HPDE6-E6E7 (cell line): ENCODE results near the gene CNR1.

Experiments used
- DNase-seq: peaks from one replicate; pipeline ENCODE4 v3.0.0; 2011; ENCODE audit warnings: missing footprints; ENCODE audit errors: extremely low spot score

The CNR1 gene

DNA sequence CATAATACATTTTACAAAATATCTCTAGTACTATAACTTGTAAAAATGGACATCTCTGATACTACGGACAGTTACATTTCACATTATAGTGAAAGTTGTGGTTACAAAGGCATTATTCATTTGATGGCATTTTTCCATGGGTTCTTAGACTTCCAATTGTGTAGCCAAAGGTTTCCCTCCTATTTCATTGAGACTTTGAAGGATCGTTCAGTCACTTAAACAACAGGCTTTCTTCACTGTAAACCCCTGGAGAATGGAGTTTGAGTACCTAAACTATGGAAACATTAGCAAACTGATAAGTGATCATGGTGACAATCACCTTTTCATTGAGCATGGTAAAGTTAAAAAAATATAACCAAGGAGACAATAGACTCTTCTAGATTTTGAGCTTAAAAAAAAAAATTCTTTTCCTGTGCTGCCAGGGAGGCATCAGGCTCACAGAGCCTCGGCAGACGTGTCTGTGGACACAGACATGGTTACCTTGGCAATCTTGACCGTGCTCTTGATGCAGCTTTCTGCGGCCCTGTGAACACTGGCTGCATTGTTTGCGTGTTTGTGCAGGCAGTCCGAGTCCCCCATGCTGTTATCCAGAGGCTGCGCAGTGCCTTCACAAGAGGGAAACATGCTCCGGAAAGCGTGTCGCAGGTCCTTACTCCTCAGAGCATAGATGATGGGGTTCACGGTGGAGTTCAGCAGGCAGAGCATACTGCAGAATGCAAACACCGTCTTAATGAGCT lies 22.6 kb downstream of the CNR1 start:
- DNase-seq, result no peak

DNA sequence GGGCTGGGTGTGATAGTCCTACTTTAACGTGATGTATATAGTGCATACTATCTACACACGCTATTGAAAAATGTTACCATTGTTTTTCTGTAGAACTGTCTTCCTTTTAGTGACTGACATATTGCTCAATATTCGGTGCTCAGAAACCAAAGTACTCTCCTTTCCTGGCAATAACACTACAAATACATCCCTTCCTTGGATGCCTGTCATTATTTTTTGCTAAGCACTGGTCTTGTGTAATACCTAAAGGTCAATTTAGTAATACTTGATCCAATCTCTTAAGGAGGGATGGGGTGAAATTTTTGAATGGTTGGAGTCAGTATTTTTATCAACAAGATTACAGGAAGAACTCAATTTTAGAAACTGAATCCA lies 23.9 kb downstream of the CNR1 start:
- DNase-seq, result no peak

DNA sequence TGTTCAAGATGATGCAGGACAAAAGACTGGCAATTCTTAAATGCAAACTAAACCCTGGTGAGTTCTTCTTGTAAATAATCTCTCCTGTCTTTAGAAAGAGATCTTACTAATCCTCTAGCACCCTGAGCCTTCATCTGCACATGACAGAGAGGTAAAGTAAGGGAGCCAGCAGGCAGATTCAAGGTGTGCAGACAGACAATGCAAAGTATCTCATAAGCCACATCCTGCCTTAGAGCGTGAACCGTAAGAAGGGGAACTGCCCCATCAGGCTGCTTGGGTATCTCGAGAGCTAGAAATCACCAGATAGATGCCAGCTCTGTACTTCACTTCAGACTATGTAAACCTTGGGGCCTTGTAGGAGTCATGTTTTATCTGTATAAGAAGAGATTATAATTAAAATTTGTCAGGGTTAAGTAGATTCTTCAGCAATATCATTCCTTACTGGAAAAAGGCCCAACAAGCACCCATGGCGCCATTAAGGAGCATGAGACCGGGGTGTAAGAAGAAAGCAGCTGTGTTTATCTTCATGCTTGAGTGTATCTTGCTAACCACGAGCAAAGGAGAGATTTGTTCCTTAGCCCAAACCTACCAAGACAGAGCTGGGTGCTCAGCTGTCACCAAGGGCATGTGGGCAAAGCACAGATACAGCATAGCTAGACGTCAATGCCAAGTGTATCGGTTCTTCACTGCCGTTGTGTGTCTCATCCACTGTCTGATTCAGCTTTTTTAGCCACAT lies 24.4 kb downstream of the CNR1 start:
- DNase-seq, result no peak

DNA sequence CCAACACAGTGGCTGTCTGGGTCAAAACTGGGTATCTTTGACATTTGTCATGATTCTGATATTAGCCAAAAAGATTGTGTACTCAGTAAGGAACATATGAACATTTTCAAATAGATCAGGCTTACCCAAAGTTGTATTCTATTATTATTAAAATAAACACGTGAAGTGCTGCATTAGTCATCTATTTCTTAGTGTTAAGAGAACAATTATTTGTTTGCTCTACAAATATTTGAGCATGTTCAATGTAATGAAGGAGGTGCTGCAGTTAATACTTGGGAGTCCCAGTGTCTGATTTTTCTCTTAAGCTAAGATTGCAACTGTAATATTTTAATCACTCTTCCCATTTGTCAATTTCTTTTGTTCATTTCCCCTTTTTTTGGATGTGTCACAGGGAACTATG lies 28.2 kb downstream of the CNR1 start:
- no peak for DNase-seq

DNA sequence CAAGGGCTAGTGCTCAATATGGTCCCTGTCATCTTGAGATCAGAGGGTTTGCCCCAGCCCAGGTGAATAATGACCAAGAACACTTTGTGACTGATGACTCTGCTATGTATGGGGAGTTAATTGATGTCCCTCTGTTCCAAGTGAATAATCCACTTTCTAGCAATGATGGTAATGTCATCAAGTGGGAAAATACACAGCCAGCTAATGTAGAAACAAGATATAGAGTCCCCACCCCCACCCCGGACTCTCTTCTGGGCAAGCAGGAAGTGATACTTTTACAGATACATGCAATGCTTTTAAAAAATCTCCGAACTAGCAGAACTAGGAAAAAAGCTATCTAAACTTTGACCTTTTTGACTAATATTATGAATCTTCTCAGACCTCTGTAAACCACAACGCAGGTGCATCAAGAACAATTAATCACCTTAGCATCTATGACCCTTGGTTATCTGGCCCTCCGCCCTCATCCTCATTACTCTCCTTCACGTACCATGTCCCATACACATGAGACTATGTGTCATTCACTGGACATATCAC lies 30.5 kb downstream of the CNR1 start:
- DNase-seq, result no peak

DNA sequence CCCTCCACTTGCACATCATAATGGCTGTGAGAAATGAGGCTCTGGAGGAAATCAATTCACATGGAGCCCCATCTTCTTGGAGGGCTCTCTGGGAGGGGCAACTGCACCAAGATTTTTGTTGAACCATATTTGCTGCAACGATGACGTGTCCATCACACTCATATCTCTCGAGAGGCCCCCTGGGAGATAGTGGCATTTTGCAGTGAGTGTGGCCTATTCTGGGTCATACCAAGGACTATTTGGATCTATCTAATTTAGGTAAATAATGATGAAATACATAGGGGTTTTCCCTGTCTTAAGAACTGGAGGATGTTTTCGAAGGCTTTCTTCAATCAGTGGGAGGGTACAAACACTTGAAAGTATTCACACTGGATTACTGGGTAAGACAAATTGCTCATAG lies 31.6 kb downstream of the CNR1 start:
- DNase-seq, result no peak

DNA sequence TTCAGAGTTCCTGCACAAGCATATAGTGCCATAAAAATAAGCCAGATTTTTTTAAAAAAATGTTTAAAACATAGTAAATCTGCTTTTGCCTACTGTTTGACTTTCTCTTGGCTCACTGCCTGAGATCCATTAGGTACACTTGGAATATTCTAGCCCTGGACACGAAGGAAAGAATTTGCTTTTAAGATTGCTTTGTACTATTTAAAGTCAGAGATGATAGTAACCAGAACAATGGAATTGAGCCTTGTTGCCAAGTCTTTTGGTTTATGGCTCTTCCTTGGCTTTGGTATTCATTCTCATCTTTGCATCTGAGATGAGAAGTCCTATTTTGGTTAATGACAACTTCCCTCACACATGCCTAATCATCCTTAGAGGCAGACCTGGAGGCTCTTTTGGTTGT lies 32.4 kb downstream of the CNR1 start:
- no peak for DNase-seq

DNA sequence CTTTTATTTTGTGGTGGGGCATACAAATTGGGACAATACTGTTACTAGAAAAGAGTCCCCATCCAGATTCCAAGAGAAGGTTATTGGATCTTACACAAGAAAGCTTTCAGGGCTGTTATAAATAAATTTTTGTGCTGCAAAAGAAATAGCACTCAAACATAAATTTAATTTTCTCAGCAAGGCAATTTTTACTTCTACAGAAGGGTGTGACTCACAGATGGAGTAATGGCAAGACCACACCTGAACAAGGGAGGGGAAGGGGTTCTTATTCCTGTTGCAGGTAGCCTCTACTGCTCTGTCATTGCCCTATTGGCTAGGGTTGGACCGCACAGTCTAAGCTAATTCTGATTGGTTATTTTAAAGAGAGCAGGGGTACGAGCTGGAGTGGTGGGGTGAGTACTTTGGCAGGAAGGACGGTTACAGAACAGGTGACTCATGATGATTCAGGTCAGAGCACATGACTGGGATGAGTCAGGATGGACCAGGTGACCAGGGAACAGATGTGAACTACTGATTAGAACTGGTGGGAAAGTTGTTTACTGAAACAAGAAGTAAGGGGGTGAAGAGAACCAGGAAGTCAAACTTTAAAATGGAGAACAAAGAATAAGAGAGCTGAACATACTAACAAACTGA lies 41.1 kb downstream of the CNR1 start:
- DNase-seq, result no peak

DNA sequence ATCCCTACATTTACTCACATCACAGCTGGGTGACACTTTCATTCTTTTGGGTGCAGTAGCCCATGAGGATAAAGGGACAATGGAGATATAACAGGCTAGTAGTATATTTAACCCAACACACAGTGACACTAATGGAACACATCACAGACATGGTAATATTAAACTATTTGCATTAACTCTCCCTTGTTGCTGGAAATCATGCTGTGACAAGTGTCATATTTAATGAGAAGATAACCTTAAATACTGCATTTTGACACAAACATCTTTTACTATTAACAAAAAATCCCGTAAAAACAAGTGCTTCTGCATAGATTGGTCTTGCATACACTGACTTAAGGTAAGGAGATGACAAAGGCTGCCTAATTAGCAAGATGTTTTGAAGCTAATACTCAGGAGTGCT lies 45.5 kb downstream of the CNR1 start:
- DNase-seq, result no peak

DNA sequence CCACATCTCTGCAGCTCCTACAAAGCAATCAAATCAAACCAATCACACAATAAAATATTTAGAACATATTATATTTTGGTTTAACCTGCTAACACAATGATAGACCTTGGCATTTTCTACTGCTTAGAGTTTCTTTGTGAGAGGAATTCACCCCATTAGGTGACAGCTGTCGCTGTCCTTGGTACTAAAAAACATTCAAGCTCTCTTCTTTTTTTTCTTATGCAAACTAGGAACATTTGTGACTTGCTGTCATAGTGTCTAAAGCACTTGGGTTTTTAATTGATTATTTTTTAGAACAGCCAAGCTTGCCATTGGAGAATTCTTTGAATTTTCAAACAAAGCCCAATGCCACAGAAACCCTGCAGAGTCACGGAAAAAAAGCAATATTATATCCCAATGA lies 46.4 kb downstream of the CNR1 start:
- no peak for DNase-seq

DNA sequence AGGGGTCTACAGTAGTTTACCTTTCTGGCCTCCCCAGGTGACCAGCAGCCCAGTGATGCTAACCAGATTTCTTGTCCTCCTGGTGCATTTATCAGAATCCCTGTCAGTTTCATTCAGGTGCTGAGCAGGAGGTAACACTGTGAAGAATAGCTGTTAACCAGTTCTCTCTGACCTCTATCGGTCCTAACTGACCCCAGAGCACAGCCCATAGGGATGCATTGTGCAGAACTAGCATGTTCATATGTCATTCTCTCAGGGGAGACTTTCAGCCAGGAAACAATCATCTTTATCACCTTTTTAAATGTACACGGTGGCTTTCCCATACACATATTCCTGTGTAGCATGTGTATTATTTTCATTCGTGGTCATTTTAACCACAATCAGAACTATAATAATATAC lies 49.9 kb downstream of the CNR1 start:
- DNase-seq, result no peak

DNA sequence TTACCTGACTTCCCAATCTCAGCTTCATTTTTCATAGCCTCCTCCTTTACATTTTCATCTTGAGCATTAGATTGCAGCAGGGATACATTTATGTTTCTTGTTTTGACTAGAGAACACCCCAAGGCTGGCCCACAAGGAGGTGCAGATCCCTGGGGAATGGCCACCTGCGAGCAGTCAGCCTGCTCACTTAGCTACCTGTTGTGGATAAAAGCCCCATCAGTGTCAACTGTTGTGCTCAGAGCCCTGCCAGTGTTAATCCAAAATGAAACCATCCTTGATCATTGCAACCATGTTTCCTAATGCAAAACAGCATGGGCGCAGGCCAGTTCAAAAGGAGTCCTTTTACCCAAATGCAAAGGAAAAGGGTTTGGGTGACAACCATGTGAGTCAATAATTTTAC lies 50.8 kb downstream of the CNR1 start:
- DNase-seq, result no peak

DNA sequence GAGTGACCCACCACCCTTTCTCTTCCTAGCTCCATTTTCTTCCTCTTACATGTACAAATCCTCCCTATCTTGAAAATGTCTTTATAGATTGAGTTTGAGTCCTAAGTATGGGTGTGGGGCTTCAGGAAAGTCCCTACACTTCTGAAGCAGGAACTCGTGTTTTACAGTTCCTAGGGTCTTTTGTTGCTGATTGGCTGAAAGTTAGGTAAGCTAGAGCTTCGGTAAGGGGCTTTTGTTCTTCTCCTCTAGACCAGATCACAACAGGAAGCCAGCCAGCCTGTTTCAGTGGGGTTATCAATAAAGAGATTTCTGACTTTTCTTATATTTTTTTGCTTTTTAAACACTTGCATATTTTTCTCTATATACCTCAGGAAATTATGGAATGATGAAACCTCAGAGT lies 51.3 kb downstream of the CNR1 start:
- DNase-seq, result no peak

DNA sequence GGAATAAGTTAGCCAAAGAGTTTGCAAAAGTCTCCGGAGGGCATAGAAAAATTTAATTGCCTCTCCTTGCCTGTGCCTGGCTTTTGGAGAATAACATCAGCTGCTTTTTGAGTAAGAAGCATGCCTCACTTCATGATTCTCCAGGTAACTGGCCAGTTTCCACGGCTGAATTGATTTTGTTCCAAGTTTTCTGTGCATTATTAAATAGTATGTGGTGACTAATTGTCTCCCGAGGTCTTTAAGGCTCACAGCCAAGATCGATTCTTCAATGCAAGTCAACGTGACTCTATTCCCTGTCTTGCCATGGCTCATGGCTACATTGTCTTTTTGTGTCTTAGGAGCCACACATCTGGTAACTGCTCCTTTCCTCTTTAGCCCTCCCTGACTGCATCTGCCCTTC lies 54.2 kb downstream of the CNR1 start:
- DNase-seq, result no peak

DNA sequence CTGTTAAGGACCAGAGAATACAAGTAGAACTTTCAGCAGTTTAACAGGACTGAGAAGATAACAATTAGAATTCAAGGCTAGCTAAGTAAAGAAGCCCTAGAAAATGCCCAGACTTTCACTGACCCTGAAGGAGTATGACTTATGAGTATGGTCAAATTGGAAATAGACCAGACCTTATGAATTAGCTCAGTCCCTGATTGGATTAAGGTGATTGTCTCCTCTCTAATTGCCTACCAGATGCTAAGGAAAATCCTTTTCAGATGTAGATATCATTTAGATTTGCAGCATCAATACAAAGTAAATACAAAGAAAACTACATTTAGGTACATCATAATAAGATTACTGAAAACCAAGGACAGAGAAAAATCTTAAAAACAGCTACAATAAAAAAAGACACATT lies 58.9 kb downstream of the CNR1 start:
- DNase-seq, result no peak

DNA sequence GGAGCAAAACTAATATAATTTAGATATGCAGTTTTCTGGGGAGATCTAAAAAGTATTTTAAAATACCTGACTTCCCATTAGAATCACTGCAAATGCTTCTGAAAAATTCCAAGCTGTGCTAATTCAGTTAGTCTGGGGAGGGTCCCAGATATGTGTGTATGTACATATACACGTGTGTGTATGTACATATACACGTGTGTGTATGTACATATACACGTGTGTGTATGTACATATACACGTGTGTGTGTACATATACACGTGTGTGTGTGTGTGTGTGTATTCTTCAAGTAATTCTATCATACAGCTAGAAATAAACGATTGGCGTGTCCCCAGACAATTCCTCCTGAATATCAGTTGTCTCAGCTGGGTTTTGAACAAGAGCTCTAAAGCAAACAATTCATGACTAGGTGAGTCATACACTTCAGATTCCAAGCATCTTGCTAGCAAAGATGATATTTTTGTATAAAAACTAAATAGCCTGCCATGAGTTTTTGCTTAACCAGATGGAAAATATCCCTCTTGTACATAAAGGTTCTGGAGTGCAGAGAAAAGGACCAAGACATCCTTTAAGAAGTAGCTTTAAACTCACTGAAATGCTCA lies 60.3 kb downstream of the CNR1 start:
- no peak for DNase-seq
